Stomach (tissue), 9 donors: ENCODE results near the gene NCS1. TPM values are rescaled to one million over a fixed set of nuclear protein-coding genes. Genes with fewer than 3 reads are reported as not detected.

Experiments used
- DNase-seq, 2 donors: peaks; one replicate each; pipeline versions ENCODE4 v3.0.0 to v3.0.0-alpha.2; 2013 to 2019
- H3K27ac ChIP-seq, 5 donors: fragments of 200-600 bp in 4 of 5; sonication (generic) in 4 of 5; one replicate each; pipeline ENCODE4 v1.5.1; 2013 to 2019; ENCODE audit warnings: mild to moderate bottlenecking in 1 of 5, moderate library complexity in 1 of 5
- H3K27me3 ChIP-seq, 3 donors: fragments of 200-600 bp; sonication (generic); one replicate each; pipeline ENCODE4 v1.5.1; 2017 to 2019; ENCODE audit warnings: mixed run types in 1 of 3
- H3K36me3 ChIP-seq, 4 donors: fragments of 200-600 bp; sonication (generic); 1 replicate in 3 of 4; 2 replicates in 1 of 4; pipeline ENCODE4 v1.5.1; 2016 to 2019
- H3K4me1 ChIP-seq, 4 donors: fragments of 200-600 bp; sonication (generic); one replicate each; pipeline ENCODE4 v1.5.1; 2016 to 2019
- H3K4me3 ChIP-seq, 4 donors: fragments of 200-600 bp; sonication (generic) in 3 of 4; one replicate each; pipeline ENCODE4 v1.5.1; 2016 to 2019; ENCODE audit warnings: mild to moderate bottlenecking in 1 of 4
- H3K9me3 ChIP-seq, 4 donors: fragments of 200-600 bp; sonication (generic); one replicate each; pipeline ENCODE4 v1.5.1; 2016 to 2019
- EP300 ChIP-seq: sonication (generic); formaldehyde crosslinking; IDR thresholded peaks from one replicate; pipeline ENCODE4 v1.6.1; 2017; ENCODE audit warnings: antibody characterized with exemption
- POLR2A ChIP-seq, 4 donors: fragments of 450-650 bp; IDR thresholded peaks; one replicate each; pipeline ENCODE4 v1.6.1; 2016; ENCODE audit warnings: antibody characterized with exemption in 4 of 4, control low read depth in 2 of 4, mild to moderate bottlenecking in 1 of 4, moderate library complexity in 1 of 4
- POLR2AphosphoS5 ChIP-seq, 3 donors: sonication (generic); formaldehyde crosslinking; IDR thresholded peaks; one replicate each; pipeline ENCODE4 v1.6.1; 2016; ENCODE audit warnings: antibody characterized with exemption in 3 of 3
- whole genome bisulfite sequencing, 5 donors: extraction: QIAGEN DNeasy Blood & Tissue Kit in 3 of 5; methylation state at CpG; one replicate each; pipeline versions ENCODE4 v1.1.5 to v1.1.7; 2013 to 2018; 5-methylcytosine and 5-hydroxymethylcytosine counted together
- intact Hi-C: fragments of 100-400 bp; cut with DNase I; formaldehyde crosslinking; loops from one replicate; pipeline ENCODE4 v1.15.1; 2023; ENCODE audit warnings: low total_unique reads
- polyA plus RNA-seq, 3 donors: library from polyadenylated mRNA; stranded (reverse); fragments of 200-250 nt; gene quantifications; one replicate each; pipeline ENCODE4 v1.2.3, GENCODE V29; 2013
- total RNA-seq, 5 donors: library from RNA; depleted of rRNA; stranded (reverse); fragments of >200 nt; gene quantifications; one replicate each; pipeline versions ENCODE4 v1.1.0 to v1.2.3, GENCODE V29; 2014 to 2016
- TF ChIP-seq, protein P1 (sequence below), 7 experiments: fragments of 450-650 bp in 4 of 7; fragments of 200-600 bp in 3 of 7; sonication (generic) in 3 of 7; IDR thresholded peaks; one replicate each; pipeline ENCODE4 v1.5.1; 2016 to 2019; ENCODE audit warnings: antibody characterized with exemption in 7 of 7, control low read depth in 2 of 7, mild to moderate bottlenecking in 1 of 7
- donor health status: healthy with polysubstance abuse.
- donor health status: Bipolar disorder and iron deficiency.
- donor health status: healthy.

The NCS1 gene
- total and polyA plus RNA-seq, 8 donors: 3.2 to 50.0 (median 16.6) TPM

DNA sequence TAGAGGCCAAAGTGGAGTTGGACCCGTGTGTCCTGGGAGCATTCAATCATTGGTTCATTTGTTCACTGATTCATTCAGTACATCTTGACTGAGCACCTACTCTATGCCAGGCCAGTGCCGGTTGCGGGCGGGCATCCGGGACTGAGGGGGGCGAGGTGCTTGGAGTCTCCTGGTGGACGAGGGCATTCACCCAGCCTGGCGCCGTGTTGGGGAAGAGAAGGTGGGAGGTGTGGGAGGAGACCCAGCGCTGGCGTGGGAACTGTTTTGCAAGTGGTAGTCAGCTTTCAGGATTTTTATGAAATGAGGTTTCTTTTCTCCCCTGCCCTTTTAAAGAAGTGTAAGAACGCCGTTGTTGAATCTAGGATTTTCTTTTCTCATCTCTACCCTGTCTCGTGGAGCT lies 37.2 kb downstream of the NCS1 start:
- WGBS, 5 donors: 39 to 65% (median 62%) methylated on average over 4 to 14 of the region's 14 CpGs
- Histone ChIP-seq H3K27me3 (no peaks in the 10 kb centered on the region), H3K9me3 (no peaks in the 10 kb centered on the region), H3K36me3 (no peaks in the 10 kb centered on the region), H3K27ac (peak overlapping the region in 4 of 5 donors; percentile 20 to 82 (median 58)), H3K4me3 (no peak overlapping the region), H3K4me1 (peaks cover 0 to 52% (median 6%) of the 10 kb centered on the region in 4 donors)
- intact Hi-C loops: no loop called here
- TF ChIP-seq EP300: no peak
- TF ChIP-seq, protein P1, sequence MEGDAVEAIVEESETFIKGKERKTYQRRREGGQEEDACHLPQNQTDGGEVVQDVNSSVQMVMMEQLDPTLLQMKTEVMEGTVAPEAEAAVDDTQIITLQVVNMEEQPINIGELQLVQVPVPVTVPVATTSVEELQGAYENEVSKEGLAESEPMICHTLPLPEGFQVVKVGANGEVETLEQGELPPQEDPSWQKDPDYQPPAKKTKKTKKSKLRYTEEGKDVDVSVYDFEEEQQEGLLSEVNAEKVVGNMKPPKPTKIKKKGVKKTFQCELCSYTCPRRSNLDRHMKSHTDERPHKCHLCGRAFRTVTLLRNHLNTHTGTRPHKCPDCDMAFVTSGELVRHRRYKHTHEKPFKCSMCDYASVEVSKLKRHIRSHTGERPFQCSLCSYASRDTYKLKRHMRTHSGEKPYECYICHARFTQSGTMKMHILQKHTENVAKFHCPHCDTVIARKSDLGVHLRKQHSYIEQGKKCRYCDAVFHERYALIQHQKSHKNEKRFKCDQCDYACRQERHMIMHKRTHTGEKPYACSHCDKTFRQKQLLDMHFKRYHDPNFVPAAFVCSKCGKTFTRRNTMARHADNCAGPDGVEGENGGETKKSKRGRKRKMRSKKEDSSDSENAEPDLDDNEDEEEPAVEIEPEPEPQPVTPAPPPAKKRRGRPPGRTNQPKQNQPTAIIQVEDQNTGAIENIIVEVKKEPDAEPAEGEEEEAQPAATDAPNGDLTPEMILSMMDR (IDR thresholded peaks at IDR 0.05): no peak
- no peak for TF ChIP-seq POLR2AphosphoS5 (IDR thresholded peaks at IDR 0.05)
- no peak for TF ChIP-seq POLR2A (IDR thresholded peaks at IDR 0.05)
- no peak for DNase-seq

DNA sequence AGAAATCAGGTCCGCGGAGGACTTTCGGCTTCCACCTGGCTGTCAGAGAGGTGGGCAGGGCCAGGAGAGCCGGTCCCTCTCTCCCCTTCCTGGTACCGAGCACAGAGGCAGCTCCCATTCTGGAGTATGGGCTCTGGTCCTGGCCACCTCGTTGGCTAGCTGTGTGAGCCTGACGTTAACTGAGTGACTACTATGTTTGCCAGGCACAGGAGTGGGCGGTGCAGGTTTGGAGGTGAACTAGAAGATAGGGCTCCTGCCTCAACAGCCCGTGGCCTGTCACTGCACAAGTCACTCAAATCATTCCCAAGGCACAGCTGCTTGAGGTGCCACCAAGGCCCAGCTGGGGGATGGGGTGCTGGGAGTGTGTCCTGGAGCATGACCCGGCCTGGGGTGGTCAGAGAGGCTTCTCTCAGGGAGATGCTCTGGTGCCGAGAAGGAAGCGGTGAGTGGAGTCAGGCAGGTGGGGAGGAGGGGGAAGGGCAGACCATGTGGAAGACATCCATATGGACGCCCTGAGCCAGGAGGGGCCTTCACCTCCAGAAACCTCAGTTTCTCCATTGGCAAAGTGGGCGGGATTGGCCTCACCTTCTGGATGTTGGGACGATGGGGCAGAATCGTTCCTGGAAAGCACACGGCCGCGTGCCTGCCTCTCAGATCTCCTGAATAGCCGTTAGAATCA lies 39.5 kb downstream of the NCS1 start:
- Histone ChIP-seq H3K9me3 (no peaks in the 10 kb centered on the region), H3K36me3 (no peaks in the 10 kb centered on the region), H3K4me1 (peaks cover 0 to 73% (median 14%) of the 10 kb centered on the region in 4 donors), H3K4me3 (no peak overlapping the region), H3K27me3 (no peaks in the 10 kb centered on the region), H3K27ac (peak overlapping the region in 1 of 5 donors; percentile 51)
- 84 to 90% (median 87%) methylated on average over 17 to 20 of the region's 20 CpGs for WGBS, 5 donors
- TF ChIP-seq, protein P1 (IDR thresholded peaks at IDR 0.05): no peak
- TF ChIP-seq POLR2A (IDR thresholded peaks at IDR 0.05) (no peak), EP300 (no peak), POLR2AphosphoS5 (IDR thresholded peaks at IDR 0.05) (no peak)
- DNase-seq: no peak
- intact Hi-C loops: no loop called here

DNA sequence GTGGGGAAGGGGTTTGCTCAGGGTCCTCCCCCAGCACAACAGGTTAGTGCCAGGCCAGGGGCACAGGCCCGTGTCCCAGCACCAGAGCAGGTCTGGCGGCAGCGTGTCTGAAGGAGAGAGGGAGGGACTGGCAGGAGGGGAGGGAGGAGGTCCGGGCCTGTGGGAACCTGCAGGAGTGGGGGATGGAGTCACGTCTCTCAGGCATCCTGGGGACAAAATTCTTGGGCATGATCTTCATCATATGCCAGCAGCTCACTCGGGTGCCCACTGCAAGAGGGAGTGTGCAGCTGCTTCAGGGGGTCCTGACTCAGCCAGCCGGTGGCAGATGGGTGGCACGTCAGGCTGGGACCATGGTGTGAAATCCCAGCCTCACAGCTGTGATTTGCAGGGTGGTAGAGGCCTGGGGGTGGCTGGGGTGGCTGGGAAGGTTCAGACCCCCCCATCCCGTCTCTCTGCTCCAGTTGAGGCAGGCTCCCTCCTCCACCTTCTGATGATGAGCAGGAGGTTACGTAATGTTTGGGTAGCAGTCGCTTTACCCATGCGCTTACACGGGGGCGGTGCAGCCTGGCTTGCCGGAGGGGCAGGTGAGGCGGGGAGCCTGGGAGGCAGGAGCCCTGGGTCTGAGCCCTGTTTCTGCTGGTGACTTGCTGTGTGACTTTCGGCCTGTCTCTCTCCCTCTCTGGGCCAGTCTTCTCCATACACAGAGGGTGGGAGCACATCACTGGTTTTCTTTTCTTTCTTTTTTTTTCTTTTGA lies 40.5 kb downstream of the NCS1 start:
- peaks cover 0 to 71% (median 14%) of the 10 kb centered on the region in 4 donors for H3K4me1 ChIP-seq
- H3K36me3 ChIP-seq: peaks cover 0 to 3% (median under 1%) of the 10 kb centered on the region in 4 donors
- no peaks in the 10 kb centered on the region for H3K9me3 ChIP-seq
- WGBS, 5 donors: 74 to 84% (median 79%) methylated on average over 15 to 17 of the region's 17 CpGs
- peak overlapping the region in 2 of 5 donors; percentile 7 to 51 for H3K27ac ChIP-seq
- TF ChIP-seq EP300: no peak
- TF ChIP-seq, protein P1 (IDR thresholded peaks at IDR 0.05): no peak
- no peak for TF ChIP-seq POLR2AphosphoS5 (IDR thresholded peaks at IDR 0.05)
- no peak for TF ChIP-seq POLR2A (IDR thresholded peaks at IDR 0.05)
- DNase-seq: no peak
- no peak overlapping the region for H3K4me3 ChIP-seq
- no peaks in the 10 kb centered on the region for H3K27me3 ChIP-seq
- intact Hi-C loops: no loop called here

DNA sequence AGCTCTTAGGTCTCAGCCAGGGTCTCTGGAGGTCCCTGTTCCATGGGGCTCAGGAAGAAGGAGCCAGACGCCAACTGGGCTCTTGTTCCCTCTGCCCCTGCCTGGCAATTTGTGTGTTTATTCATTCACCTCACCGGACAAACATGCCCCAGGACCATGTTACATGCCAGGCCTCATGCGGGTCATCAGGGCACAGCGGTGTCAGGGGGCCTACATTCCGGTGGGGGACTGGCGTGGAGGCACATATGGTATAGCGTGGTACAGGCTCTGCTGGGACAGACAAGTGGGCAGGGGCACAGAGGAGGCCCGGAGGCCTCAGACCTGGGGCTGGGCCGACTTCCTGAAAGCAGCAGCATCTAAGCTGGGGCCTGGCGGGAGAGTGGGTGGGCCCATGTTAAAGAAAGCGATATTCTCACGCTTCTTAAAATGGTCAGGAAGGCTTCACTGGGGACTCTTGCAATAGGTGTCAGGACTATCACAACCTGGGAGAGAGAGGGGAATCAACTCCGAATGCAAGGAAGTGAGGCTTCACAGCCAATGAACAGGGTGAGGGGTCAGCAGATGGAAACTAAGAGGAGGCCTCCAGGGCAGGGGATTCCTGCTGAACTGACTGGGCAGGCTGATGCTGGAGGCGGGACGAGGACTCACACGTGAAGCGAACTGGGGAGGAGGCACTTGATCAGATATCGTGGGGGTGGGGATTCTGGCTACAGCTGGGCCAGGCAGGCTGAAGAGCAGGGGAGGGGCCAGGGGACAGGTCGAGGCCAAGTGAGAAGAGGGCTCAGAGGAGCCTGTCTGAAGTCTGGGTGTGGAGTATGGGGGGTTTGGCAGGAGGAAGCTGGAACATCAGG lies 41.9 kb downstream of the NCS1 start:
- peaks cover 0 to 16% (median 4%) of the 10 kb centered on the region in 4 donors for H3K36me3 ChIP-seq
- WGBS, 5 donors: 63 to 74% (median 70%) methylated on average over 15 to 19 of the region's 19 CpGs
- TF ChIP-seq POLR2AphosphoS5 (IDR thresholded peaks at IDR 0.05) (no peak), EP300 (no peak), POLR2A (IDR thresholded peaks at IDR 0.05) (no peak)
- TF ChIP-seq, protein P1 (IDR thresholded peaks at IDR 0.05): no peak
- H3K9me3 ChIP-seq: no peaks in the 10 kb centered on the region
- no peaks in the 10 kb centered on the region for H3K27me3 ChIP-seq
- peaks cover 0 to 59% (median 11%) of the 10 kb centered on the region in 4 donors for H3K4me1 ChIP-seq
- intact Hi-C loops: no loop called here
- peak overlapping the region in 2 of 5 donors; percentile 61 to 68 for H3K27ac ChIP-seq
- no peak overlapping the region for H3K4me3 ChIP-seq
- DNase-seq: peak in 1 of 2 donors; percentile 74
